Nephron progenitor cell (in vitro differentiated cells): ENCODE data around the gene ZNF426.
"Not testable (repeated sequence)": the region's sequence is repeated elsewhere in the genome, so short reads cannot be mapped to it uniquely, and the experiment has no call there.

Experiments used
- DNase-seq: peaks from one replicate; pipeline ENCODE4 v3.0.0; 2021
- H3K27ac Mint-ChIP-seq: 2 replicates; pipeline ENCODE4 v1.8.0; 2021; ENCODE audit warnings: mild to moderate bottlenecking, moderate library complexity, mixed read lengths
- H3K27me3 Mint-ChIP-seq: 2 replicates; pipeline ENCODE4 v1.8.0; 2021; ENCODE audit warnings: mild to moderate bottlenecking, low read depth, mixed read lengths; ENCODE audit not compliant: poor library complexity
- H3K36me3 Mint-ChIP-seq: 2 replicates; pipeline ENCODE4 v1.8.0; 2021; ENCODE audit warnings: low read depth, mixed read lengths
- H3K4me1 Mint-ChIP-seq: 2 replicates; pipeline ENCODE4 v1.8.0; 2021; ENCODE audit warnings: mixed read lengths
- H3K4me3 Mint-ChIP-seq: 2 replicates; pipeline ENCODE4 v1.8.0; 2021; ENCODE audit warnings: mild to moderate bottlenecking, moderate library complexity, mixed read lengths
- H3K9me3 Mint-ChIP-seq: 2 replicates; pipeline ENCODE4 v1.8.0; 2021; ENCODE audit warnings: mild to moderate bottlenecking, moderate library complexity, mixed read lengths
- TF ChIP-seq, protein P1 (sequence below): fragments of 200-600 bp; sonication (generic); IDR thresholded peaks from 2 replicates; pipeline ENCODE4 v1.5.0; 2021; ENCODE audit warnings: antibody characterized with exemption

Gene ZNF426

GRCh38 chr19:9566729-9567128 is 28.3 kb upstream of the ZNF426 start:
- Mint-ChIP-seq H3K27ac (no peak overlapping the region), H3K36me3 (peaks cover 100% of the 10 kb centered on the region), H3K27me3 (peaks cover 3% of the 10 kb centered on the region), H3K9me3 (peaks cover 100% of the 10 kb centered on the region), H3K4me3 (no peak overlapping the region), H3K4me1 (no peaks in the 10 kb centered on the region)
- no peak for DNase-seq
- TF ChIP-seq, protein P1, sequence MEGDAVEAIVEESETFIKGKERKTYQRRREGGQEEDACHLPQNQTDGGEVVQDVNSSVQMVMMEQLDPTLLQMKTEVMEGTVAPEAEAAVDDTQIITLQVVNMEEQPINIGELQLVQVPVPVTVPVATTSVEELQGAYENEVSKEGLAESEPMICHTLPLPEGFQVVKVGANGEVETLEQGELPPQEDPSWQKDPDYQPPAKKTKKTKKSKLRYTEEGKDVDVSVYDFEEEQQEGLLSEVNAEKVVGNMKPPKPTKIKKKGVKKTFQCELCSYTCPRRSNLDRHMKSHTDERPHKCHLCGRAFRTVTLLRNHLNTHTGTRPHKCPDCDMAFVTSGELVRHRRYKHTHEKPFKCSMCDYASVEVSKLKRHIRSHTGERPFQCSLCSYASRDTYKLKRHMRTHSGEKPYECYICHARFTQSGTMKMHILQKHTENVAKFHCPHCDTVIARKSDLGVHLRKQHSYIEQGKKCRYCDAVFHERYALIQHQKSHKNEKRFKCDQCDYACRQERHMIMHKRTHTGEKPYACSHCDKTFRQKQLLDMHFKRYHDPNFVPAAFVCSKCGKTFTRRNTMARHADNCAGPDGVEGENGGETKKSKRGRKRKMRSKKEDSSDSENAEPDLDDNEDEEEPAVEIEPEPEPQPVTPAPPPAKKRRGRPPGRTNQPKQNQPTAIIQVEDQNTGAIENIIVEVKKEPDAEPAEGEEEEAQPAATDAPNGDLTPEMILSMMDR: no peak

- Mint-ChIP-seq H3K36me3 (peaks cover 100% of the 10 kb centered on the region), H3K27ac (no peak overlapping the region), H3K27me3 (peaks cover 3% of the 10 kb centered on the region), H3K4me3 (no peak overlapping the region), H3K9me3 (peaks cover 100% of the 10 kb centered on the region), H3K4me1 (no peaks in the 10 kb centered on the region)
- no peak for DNase-seq
- TF ChIP-seq, protein P1: no peak
These were observed 27.7 kb upstream of the ZNF426 start for GRCh38 chr19:9565900-9566705.

- no peak for DNase-seq
- peaks cover 36% of the 10 kb centered on the region for H3K36me3 Mint-ChIP-seq
- no peak overlapping the region for H3K27ac Mint-ChIP-seq
- no peaks in the 10 kb centered on the region for H3K4me1 Mint-ChIP-seq
- peaks cover 71% of the 10 kb centered on the region for H3K9me3 Mint-ChIP-seq
- H3K27me3 Mint-ChIP-seq: no peaks in the 10 kb centered on the region
- TF ChIP-seq, protein P1: no peak
- no peak overlapping the region for H3K4me3 Mint-ChIP-seq
These were observed 14.3 kb upstream of the ZNF426 start for GRCh38 chr19:9552536-9553274.

GRCh38 chr19:9547870-9548269 is 9.4 kb upstream of the ZNF426 start:
- no peaks in the 10 kb centered on the region for H3K4me1 Mint-ChIP-seq
- H3K36me3 Mint-ChIP-seq: peaks cover 14% of the 10 kb centered on the region
- TF ChIP-seq, protein P1: no peak
- peaks cover 40% of the 10 kb centered on the region for H3K9me3 Mint-ChIP-seq
- no peak overlapping the region for H3K27ac Mint-ChIP-seq
- no peak overlapping the region for H3K4me3 Mint-ChIP-seq
- no peak for DNase-seq
- H3K27me3 Mint-ChIP-seq: peaks cover 4% of the 10 kb centered on the region

GRCh38 chr19:9541281-9541680 is 2.8 kb upstream of the ZNF426 start:
- not testable (repeated sequence) for H3K27ac Mint-ChIP-seq, H3K4me3 Mint-ChIP-seq, DNase-seq, H3K27me3 Mint-ChIP-seq, H3K4me1 Mint-ChIP-seq
- Mint-ChIP-seq H3K9me3 (peaks cover 57% of the 10 kb centered on the region), H3K36me3 (peaks cover 40% of the 10 kb centered on the region)

DNA sequence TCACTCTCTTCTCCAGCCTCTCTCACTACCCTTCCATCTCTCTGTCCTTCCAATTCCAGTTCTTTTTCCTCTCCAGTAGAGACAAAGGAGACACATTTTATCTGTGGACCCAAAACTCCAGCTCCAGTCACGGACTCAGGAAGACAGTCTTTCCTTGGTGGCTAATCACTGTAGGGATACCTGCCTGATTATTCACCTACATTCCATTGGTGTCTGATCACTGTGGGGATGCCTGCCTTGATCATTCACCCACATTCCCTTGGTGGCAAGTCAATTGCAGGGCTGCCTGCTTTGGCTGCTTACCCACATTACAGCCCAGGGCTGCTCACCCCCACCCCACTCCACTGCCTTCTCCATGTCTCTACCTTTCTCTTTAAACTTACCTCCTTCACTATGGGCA is 1.5 kb upstream of the ZNF426 start:
- not testable (repeated sequence) for H3K4me1 Mint-ChIP-seq, H3K27me3 Mint-ChIP-seq, DNase-seq
- Mint-ChIP-seq H3K4me3 (peak overlapping the region; percentile 94), H3K9me3 (peaks cover 71% of the 10 kb centered on the region), H3K27ac (peak overlapping the region; percentile 15), H3K36me3 (peaks cover 54% of the 10 kb centered on the region)

DNA sequence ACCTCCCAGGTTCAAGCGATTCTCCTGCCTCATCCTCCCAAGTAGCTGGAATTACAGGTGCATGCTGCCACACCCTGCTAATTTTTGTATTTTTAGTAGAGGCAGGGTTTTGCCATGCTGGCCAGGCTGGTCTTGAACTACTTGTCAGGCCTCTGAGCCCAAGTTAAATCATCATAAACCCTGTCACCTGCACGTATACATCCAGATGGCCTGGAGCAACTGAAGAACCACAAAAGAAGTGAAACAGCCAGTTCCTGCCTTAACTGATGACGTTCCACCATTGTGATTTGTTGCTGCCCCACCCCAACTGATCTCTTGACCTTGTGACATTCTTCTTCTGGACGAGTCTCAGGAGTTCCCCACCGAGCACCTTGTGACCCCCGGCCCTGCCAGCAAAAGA is 756 bp upstream of the ZNF426 start:
- not testable (repeated sequence) for H3K27ac Mint-ChIP-seq, H3K4me1 Mint-ChIP-seq, DNase-seq, H3K27me3 Mint-ChIP-seq
- peaks cover 61% of the 10 kb centered on the region for H3K36me3 Mint-ChIP-seq
- H3K9me3 Mint-ChIP-seq: peaks cover 78% of the 10 kb centered on the region
- H3K4me3 Mint-ChIP-seq: peak overlapping the region; percentile 94
